Mucosa of gallbladder (tissue), 1 donor: ENCODE measurements around the gene MKRN2. TPM values are rescaled to one million over a fixed set of nuclear protein-coding genes. Genes with fewer than 3 reads are reported as not detected.
"Not testable (repeated sequence)": the region's sequence is repeated elsewhere in the genome, so short reads cannot be mapped to it uniquely, and the experiment has no call there.

Source experiments
- DNase-seq: peaks from one replicate; pipeline ENCODE4 v3.0.0-alpha.2; 2020; ENCODE audit warnings: low spot score
- total RNA-seq: library from RNA; stranded (reverse); gene quantifications from one replicate; pipeline ENCODE4 v1.2.1, GENCODE V29; 2021
- donor health status: DM: no; HTN: no; CAD: no.

MKRN2 gene, protein sequence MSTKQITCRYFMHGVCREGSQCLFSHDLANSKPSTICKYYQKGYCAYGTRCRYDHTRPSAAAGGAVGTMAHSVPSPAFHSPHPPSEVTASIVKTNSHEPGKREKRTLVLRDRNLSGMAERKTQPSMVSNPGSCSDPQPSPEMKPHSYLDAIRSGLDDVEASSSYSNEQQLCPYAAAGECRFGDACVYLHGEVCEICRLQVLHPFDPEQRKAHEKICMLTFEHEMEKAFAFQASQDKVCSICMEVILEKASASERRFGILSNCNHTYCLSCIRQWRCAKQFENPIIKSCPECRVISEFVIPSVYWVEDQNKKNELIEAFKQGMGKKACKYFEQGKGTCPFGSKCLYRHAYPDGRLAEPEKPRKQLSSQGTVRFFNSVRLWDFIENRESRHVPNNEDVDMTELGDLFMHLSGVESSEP
- total RNA-seq: 24.5 TPM

GRCh38 chr3:12556690-12557472 is at the start of gene MKRN2:
TSS of gene MKRN2 (plus strand) at chr3:12557087. CDS start at chr3:12557151, 64 bp downstream.
- peak; percentile 88 for DNase-seq

DNA sequence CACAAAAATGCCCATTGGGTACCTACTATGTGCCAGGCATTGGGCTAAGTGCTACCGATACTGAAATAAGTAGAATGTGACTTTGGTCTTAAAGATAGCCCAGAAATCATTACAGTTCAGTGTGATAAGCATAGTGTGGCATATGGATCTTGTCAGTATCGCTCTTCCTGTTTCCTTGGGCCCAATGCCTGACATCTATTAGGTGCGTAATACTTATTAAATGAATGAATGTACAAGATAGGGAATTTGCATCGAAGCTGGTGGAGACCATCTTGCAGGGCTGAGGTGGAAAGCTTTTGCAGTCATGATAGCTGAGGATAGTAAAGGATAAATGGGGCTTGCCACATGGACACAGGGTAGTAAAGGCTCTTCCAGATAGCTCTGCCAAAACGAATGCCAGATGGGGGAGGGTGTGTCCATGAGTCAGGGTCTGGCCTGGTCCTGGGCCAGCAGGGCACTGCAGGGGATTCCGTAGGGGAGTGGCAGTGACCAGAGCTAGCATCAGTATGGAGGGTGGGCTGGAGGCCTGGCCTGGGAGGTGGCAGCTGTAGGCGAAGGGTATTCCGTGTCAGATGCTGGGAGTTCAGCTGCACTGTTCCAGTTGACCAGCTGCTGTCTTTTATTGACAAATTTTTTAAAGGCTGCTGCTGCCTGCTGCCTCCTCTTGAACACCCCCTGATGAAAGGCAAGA is 49.2 kb upstream of the MKRN2 start:
- DNase-seq: no peak

DNA sequence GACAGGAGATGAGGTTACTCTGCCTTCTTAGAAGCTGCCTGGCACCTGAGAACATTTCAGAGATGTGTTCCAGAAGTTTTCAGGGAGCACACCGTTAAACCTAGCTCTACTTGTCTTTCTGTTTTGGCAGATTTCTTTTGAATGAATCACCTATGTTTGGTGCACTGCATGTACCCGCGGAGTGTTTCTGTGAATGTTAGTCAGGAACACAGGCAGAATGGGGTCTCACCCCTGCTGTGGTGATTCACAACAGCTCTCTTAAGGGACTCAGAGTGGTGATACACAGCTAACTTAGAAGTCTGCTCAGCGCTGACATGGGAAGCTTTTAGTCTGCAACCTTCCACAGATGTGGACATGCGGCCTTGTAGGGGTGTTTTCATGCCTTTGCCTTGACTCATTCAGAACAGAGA is 48.6 kb upstream of the MKRN2 start:
- no peak for DNase-seq

DNA sequence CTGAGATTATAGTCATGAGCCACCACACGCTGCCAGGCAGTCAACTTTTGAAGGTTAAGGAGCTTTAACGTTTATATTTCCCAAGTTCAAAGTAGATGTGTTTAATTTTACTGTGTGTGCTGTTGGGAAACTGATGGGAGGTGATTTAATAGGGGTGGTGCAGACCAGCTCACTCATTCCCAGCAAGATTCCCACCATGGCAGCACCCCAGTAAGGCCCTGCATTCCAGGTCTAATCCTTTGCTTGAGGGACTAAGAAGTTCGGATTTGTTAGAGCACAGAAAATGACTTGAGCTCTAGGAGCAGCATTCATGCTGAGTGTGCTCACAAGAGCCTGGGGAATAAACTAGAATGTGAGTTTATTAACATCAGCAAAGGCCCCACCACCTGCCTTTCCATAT is 47.4 kb upstream of the MKRN2 start:
- DNase-seq: no peak

DNA sequence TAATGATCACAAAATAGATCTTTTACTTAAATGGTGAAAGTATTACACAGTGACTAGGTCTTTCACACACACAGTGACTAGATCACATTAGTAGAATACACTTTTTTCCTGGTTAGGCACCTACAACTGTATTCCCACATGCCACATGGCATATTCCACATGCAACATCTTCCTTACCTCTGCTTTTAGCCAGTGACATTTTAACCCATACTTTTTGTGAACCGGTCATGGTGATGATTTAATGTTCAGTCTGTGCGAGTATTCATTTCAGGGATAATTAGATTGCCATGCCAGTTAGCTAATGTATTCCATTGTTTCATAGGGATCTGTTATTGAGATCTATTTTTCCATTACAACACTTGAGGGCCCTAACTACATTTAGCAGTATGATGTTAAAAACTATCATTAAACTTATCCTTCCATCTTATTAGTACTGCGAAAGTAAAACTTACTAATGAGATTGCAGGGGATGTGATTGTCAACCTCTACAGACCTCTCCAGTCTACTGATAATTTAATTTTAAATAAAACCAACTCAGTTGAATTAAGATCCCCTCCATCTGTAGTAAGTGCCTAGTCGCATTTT is 44.3 kb upstream of the MKRN2 start:
- DNase-seq: no peak

GRCh38 chr3:12513694-12514446 is 43.0 kb upstream of the MKRN2 start:
- DNase-seq: no peak

DNA sequence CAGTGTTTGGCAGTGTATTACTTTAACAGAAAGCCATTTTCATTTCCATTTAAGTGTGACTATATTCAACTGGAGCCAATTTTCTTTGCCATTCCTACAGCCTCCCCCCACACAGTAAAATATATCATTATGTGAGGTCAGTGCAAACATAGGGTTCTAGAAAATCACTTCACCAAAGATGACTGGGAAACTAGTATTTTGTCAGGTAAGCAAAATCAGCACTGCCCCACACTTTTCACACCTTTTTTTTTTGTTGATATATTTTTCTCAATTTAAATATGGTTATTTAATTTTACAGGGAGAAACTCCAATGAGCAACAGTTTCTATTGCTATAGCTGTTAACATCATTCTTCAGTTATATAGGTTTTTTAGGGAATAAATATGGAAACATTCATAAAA is 41.3 kb upstream of the MKRN2 start:
- no peak for DNase-seq

- DNase-seq: no peak
Measured at GRCh38 chr3:12516873-12517272, 40.0 kb upstream of the MKRN2 start.

DNA sequence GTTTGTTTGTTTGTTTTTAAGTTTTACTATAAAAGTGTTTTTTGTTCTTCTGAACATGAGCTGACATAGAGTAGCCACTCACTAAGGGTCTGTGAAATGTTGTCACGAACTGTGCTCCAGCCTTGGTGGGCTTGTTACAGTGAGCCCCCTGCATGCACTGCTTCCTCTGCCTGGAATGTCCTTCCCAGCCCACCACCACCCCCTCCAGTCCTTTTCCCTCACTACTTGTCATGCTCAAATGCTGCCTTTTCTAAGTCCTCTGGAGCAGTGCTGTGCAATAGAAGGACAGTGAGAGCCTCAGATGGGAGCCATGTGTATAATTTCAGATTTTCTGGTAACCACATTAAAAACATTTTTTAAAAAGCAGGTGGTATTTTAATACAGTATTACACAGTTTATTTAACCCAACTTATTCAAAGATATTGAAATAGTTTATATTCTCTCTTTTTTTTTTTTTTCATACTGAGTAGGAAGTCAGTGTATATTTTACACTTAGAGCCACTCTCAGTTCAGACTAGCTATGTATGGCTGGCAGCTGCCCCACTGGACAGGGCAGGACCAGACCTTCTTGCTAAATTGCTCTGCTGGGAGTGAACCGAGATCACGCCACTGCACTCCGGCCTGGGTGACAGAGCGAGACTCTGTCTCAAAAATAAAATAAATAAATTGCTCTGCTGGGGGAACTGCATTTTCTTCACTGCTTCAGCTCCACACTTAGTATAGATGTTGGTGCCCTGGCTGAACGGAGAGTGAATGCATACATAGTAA is 38.4 kb upstream of the MKRN2 start:
- no peak for DNase-seq

DNA sequence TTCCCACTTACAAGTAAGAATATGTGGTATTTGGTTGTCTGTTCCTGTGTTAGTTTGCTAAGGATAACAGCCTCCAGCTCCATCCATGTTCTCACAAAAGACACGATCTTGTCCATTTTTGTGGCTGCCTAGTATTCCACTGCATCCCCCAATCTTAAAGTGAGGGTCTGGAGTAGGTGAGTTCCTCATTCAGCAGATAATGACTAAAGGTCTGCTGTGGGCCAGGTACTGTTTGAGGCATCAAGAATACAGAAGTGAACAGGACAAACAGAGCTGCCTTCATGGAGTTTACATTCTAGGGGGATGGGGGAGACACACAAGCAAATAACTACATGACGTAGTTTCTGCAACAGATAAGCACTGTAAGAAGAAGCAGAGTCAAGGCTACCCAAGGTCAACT is 35.9 kb upstream of the MKRN2 start:
- no peak for DNase-seq

GRCh38 chr3:12522721-12523120 is 34.2 kb upstream of the MKRN2 start:
- peak; percentile 29 for DNase-seq

GRCh38 chr3:12527757-12528143 is 29.1 kb upstream of the MKRN2 start:
- no peak for DNase-seq

DNA sequence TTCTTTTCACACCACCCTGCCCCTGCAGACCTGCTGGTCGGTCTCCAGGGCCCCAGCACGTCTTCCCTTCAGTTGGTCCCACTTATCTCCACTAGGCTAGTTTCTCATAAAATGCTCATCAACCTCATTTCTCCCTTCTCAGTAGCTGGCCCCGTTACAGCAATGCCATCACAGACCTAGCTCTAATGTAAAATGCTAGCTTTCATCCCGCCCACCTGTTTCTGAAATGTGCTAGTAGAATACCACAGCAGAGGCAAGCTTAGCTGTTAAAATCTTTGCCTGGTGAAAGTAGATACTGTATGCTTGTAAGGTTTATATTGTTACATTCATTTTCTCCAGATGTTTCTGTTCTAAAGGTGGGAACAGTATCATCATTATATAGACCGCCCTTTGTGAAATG is 24.7 kb upstream of the MKRN2 start:
- no peak for DNase-seq

GRCh38 chr3:12536423-12536822 is 20.5 kb upstream of the MKRN2 start:
- DNase-seq: no peak

- DNase-seq: no peak
Measured at GRCh38 chr3:12541625-12542024, 15.3 kb upstream of the MKRN2 start.

DNA sequence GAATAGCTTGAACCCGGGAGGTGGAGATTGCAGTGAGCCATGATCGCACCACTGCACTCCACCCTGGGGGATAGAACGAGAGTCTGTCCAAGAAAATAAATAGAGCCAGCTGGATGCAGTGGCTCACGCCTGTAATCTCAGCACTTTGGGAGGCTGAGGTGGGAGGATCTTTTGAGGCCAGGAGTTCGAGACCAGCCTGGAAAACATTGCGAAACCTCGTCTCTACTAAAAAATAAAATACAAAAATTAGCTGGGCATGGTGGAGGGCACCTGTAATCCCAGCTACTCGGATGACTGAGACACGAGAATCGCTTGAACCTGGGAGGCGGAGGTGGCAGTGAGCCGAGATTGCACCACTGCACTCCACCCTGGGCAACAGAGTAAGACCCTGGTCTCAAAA is 13.4 kb upstream of the MKRN2 start:
- not testable (repeated sequence) for DNase-seq

GRCh38 chr3:12544652-12545472 is 12.0 kb upstream of the MKRN2 start:
- DNase-seq: no peak

- peak; percentile 77 for DNase-seq
Measured at GRCh38 chr3:12545473-12545791, 11.5 kb upstream of the MKRN2 start, which contains the start of gene MKRN2OS. TSS of gene MKRN2OS (minus strand) at chr3:12545499. CDS start at chr3:12545464, 35 bp downstream.

DNA sequence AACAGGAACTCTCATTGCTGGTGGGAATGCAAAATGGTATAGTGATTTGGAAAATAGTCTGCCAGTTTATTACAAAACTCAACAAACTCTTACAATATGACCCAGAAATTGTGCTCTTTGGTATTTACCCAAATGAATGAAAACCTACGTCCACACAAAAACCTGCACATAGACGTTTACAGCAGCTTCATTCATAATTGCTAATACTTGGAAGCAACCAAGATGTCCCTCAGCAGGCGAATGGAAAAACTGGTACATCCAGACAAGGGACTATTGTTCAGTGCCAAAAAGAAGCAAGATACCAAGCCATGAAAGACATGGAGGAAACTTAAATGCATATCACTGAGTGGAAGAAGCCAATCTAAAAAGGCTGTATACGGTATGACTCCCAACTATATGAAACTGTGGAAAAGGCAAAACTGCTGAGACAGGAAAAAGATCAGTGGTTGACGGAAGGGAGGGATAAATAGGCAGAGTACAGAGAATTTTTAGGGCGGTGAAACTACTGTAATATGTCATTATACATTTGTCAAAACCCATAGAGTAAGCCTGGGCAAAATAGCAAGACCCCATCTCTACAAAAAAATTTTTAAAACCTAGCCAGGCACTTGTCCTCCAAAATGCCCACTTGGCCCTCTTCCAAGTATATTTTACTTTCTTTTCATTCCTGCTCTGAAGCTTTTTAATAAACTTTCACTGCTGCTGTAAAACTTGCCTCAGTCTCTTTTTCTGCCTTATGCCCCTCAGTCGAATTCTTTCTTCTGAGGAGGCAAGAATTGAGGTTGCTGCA is 6.7 kb upstream of the MKRN2 start:
- DNase-seq: no peak
